Ishikawa (cell line): Measurements from ENCODE around the gene DLL1.

ENCODE experiments used
- CEBPB ChIP-seq: IDR thresholded peaks from 2 replicates; pipeline ENCODE4 v1.6.1; 2012
- CREB1 ChIP-seq: IDR thresholded peaks from 2 replicates; pipeline ENCODE4 v1.6.1; 2012; ENCODE audit warnings: low read depth
- EGR1 ChIP-seq: IDR thresholded peaks from 2 replicates; pipeline ENCODE4 v1.6.1; 2012
- EP300 ChIP-seq: IDR thresholded peaks from 2 replicates; pipeline ENCODE4 v1.6.1; 2012; ENCODE audit warnings: borderline replicate concordance
- FOXM1 ChIP-seq: IDR thresholded peaks from 2 replicates; pipeline ENCODE4 v1.6.1; 2012; ENCODE audit warnings: low read depth, borderline replicate concordance
- MAX ChIP-seq: IDR thresholded peaks from 2 replicates; pipeline ENCODE4 v1.6.1; 2012
- RAD21 ChIP-seq: IDR thresholded peaks from 2 replicates; pipeline ENCODE4 v1.6.1; 2012; ENCODE audit warnings: low read depth
- TAF1 ChIP-seq: IDR thresholded peaks from 2 replicates; pipeline ENCODE4 v1.6.1; 2012; ENCODE audit warnings: low read depth, mild to moderate bottlenecking
- TEAD4 ChIP-seq: IDR thresholded peaks from 2 replicates; pipeline ENCODE4 v1.6.1; 2012
- YY1 ChIP-seq: IDR thresholded peaks from 2 replicates; pipeline ENCODE4 v1.6.1; 2012; ENCODE audit warnings: low read depth
- TF ChIP-seq, protein P1 (sequence below): IDR thresholded peaks from 2 replicates; pipeline ENCODE4 v1.6.1; 2012; ENCODE audit warnings: low read depth, mild to moderate bottlenecking

GRCh38 chr6:170243386-170243785 lies 47.5 kb downstream of the DLL1 start:
- TF ChIP-seq EP300: no peak
- no peak for TF ChIP-seq MAX
- no peak for TF ChIP-seq RAD21
- no peak for TF ChIP-seq CREB1
- TF ChIP-seq TAF1: no peak
- TF ChIP-seq TEAD4: no peak
- no peak for TF ChIP-seq YY1
- TF ChIP-seq, protein P1, sequence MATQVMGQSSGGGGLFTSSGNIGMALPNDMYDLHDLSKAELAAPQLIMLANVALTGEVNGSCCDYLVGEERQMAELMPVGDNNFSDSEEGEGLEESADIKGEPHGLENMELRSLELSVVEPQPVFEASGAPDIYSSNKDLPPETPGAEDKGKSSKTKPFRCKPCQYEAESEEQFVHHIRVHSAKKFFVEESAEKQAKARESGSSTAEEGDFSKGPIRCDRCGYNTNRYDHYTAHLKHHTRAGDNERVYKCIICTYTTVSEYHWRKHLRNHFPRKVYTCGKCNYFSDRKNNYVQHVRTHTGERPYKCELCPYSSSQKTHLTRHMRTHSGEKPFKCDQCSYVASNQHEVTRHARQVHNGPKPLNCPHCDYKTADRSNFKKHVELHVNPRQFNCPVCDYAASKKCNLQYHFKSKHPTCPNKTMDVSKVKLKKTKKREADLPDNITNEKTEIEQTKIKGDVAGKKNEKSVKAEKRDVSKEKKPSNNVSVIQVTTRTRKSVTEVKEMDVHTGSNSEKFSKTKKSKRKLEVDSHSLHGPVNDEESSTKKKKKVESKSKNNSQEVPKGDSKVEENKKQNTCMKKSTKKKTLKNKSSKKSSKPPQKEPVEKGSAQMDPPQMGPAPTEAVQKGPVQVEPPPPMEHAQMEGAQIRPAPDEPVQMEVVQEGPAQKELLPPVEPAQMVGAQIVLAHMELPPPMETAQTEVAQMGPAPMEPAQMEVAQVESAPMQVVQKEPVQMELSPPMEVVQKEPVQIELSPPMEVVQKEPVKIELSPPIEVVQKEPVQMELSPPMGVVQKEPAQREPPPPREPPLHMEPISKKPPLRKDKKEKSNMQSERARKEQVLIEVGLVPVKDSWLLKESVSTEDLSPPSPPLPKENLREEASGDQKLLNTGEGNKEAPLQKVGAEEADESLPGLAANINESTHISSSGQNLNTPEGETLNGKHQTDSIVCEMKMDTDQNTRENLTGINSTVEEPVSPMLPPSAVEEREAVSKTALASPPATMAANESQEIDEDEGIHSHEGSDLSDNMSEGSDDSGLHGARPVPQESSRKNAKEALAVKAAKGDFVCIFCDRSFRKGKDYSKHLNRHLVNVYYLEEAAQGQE: no peak
- no peak for TF ChIP-seq FOXM1
- no peak for TF ChIP-seq EGR1
- no peak for TF ChIP-seq CEBPB
